H9 (cell line): ENCODE data around the gene CCR5. TPM values are rescaled to one million over a fixed set of nuclear protein-coding genes. Genes with fewer than 3 reads are reported as not detected.
A peak's percentile ranks its signal among the peaks of the same experiment; 100 is the strongest.

Experiments
- DNase-seq: peaks from one replicate; pipeline ENCODE4 v3.0.0-alpha.2; 2017
- H2AFZ ChIP-seq: one replicate; pipeline ENCODE4 v1.6.1; 2013; ENCODE audit warnings: mild to moderate bottlenecking, low read length, control low read depth, moderate library complexity
- H2AK5ac ChIP-seq: 2 replicates; pipeline ENCODE4 v1.6.1; 2013; ENCODE audit warnings: low read length, control low read depth, mixed read lengths; ENCODE audit not compliant: insufficient read length
- H2BK120ac ChIP-seq: one replicate; pipeline ENCODE4 v1.6.1; 2013; ENCODE audit warnings: low read depth, mild to moderate bottlenecking, low read length, control low read depth, inconsistent platforms; ENCODE audit not compliant: poor library complexity, severe bottlenecking
- H2BK12ac ChIP-seq: 2 replicates; pipeline ENCODE4 v1.6.1; 2013; ENCODE audit warnings: low read length, control low read depth, mixed read lengths, low read depth; ENCODE audit not compliant: insufficient read length
- H2BK15ac ChIP-seq: 2 replicates; pipeline ENCODE4 v1.6.1; 2013; ENCODE audit warnings: low read depth, low read length, control low read depth
- H2BK20ac ChIP-seq: one replicate; pipeline ENCODE4 v1.6.1; 2013; ENCODE audit warnings: low read depth, mild to moderate bottlenecking, low read length, control low read depth, inconsistent platforms; ENCODE audit not compliant: poor library complexity, severe bottlenecking
- H2BK5ac ChIP-seq: 2 replicates; pipeline ENCODE4 v1.6.1; 2013; ENCODE audit warnings: low read length, control low read depth, mixed read lengths; ENCODE audit not compliant: insufficient read length
- H3K14ac ChIP-seq: 2 replicates; pipeline ENCODE4 v1.6.1; 2013; ENCODE audit warnings: low read length, control low read depth; ENCODE audit not compliant: insufficient read depth
- H3K18ac ChIP-seq: 2 replicates; pipeline ENCODE4 v1.6.1; 2013; ENCODE audit warnings: low read depth, mild to moderate bottlenecking, mixed read lengths, low read length, control low read depth; ENCODE audit not compliant: insufficient read length
- H3K23ac ChIP-seq: 2 replicates; pipeline ENCODE4 v1.6.1; 2013; ENCODE audit warnings: low read length, control low read depth, mixed read lengths, low read depth; ENCODE audit not compliant: insufficient read length
- H3K23me2 ChIP-seq: 2 replicates; pipeline ENCODE4 v1.6.1; 2013; ENCODE audit warnings: low read depth, mild to moderate bottlenecking, mixed read lengths, low read length, control low read depth; ENCODE audit not compliant: insufficient read length, poor library complexity, severe bottlenecking
- H3K27ac ChIP-seq: 2 replicates; pipeline ENCODE4 v1.5.1; 2013; ENCODE audit warnings: low read length, control low read depth, mixed read lengths, low read depth; ENCODE audit not compliant: insufficient read length
- H3K27me3 ChIP-seq: 2 replicates; pipeline ENCODE4 v1.6.1; 2013; ENCODE audit warnings: low read length, control low read depth, inconsistent platforms; ENCODE audit not compliant: insufficient read depth
- H3K4ac ChIP-seq: 2 replicates; pipeline ENCODE4 v1.6.1; 2013; ENCODE audit warnings: low read depth, mild to moderate bottlenecking, control low read depth, inconsistent platforms, low read length, moderate library complexity
- H3K4me1 ChIP-seq: 2 replicates; pipeline ENCODE4 v1.6.1; 2013; ENCODE audit warnings: low read length, control low read depth, inconsistent platforms; ENCODE audit not compliant: insufficient read depth
- H3K4me2 ChIP-seq: 2 replicates; pipeline ENCODE4 v1.6.1; 2013; ENCODE audit warnings: low read length, control low read depth, mixed read lengths; ENCODE audit not compliant: insufficient read length, insufficient read depth
- H3K56ac ChIP-seq: 2 replicates; pipeline ENCODE4 v1.6.1; 2013; ENCODE audit warnings: low read depth, mild to moderate bottlenecking, mixed read lengths, low read length, control low read depth; ENCODE audit not compliant: insufficient read length
- H3K79me1 ChIP-seq: 2 replicates; pipeline ENCODE4 v1.6.1; 2013; ENCODE audit warnings: low read depth, mild to moderate bottlenecking, moderate library complexity, low read length, control low read depth, inconsistent platforms; ENCODE audit not compliant: insufficient read depth, poor library complexity, severe bottlenecking
- H3K79me2 ChIP-seq: 2 replicates; pipeline ENCODE4 v1.6.1; 2013; ENCODE audit warnings: low read length, control low read depth, inconsistent platforms; ENCODE audit not compliant: insufficient read depth
- H3K9ac ChIP-seq: 2 replicates; pipeline ENCODE4 v1.6.1; 2013; ENCODE audit warnings: low read length, control low read depth, mixed read lengths; ENCODE audit not compliant: insufficient read length; ENCODE audit errors: extremely low read depth
- H3K9me3 ChIP-seq: one replicate; pipeline ENCODE4 v1.6.1; 2013; ENCODE audit warnings: low read depth, low read length, inconsistent platforms; ENCODE audit not compliant: control insufficient read depth
- H3T11ph ChIP-seq: one replicate; pipeline ENCODE4 v1.6.1; 2013; ENCODE audit warnings: mild to moderate bottlenecking, low read length, control low read depth, inconsistent platforms
- H4K20me1 ChIP-seq: one replicate; pipeline ENCODE4 v1.6.1; 2013; ENCODE audit not compliant: control insufficient read depth, insufficient read length, insufficient read depth
- H4K5ac ChIP-seq: 2 replicates; pipeline ENCODE4 v1.6.1; 2013; ENCODE audit warnings: low read depth, mild to moderate bottlenecking, mixed read lengths, low read length, control low read depth; ENCODE audit not compliant: insufficient read length
- H4K8ac ChIP-seq: replicated peaks from 2 replicates; pipeline ENCODE4 v1.6.1; 2013; ENCODE audit warnings: low read length, control low read depth, mixed read lengths, low read depth; ENCODE audit not compliant: insufficient read length
- H4K91ac ChIP-seq: 2 replicates; pipeline ENCODE4 v1.6.1; 2013; ENCODE audit warnings: low read depth, mild to moderate bottlenecking, moderate library complexity, mixed read lengths, low read length, control low read depth; ENCODE audit not compliant: insufficient read length
- H3K27ac Mint-ChIP-seq, 3 experiments: 2 replicates in 2 of 3; 3 replicates in 1 of 3; pipeline ENCODE4 v1.8.0; 2020 to 2021; ENCODE audit warnings: mixed read lengths in 3 of 3, mild to moderate bottlenecking in 1 of 3, moderate library complexity in 1 of 3
- H3K27me3 Mint-ChIP-seq: 2 replicates; pipeline ENCODE4 v1.8.0; 2021; ENCODE audit warnings: low read depth, mild to moderate bottlenecking, moderate library complexity, mixed read lengths
- H3K36me3 Mint-ChIP-seq, 3 experiments: 2 replicates in 2 of 3; 3 replicates in 1 of 3; pipeline ENCODE4 v1.8.0; 2020 to 2021; ENCODE audit warnings: low read depth in 3 of 3, mixed read lengths in 3 of 3; ENCODE audit not compliant: insufficient read depth in 1 of 3
- H3K4me1 Mint-ChIP-seq, 2 experiments: 2 replicates each; pipeline ENCODE4 v1.8.0; 2020; ENCODE audit warnings: mixed read lengths in 2 of 2
- H3K4me3 Mint-ChIP-seq, 2 experiments: 2 replicates in 1 of 2; 3 replicates in 1 of 2; pipeline ENCODE4 v1.8.0; 2020 to 2021; ENCODE audit warnings: mild to moderate bottlenecking in 2 of 2, mixed read lengths in 2 of 2, moderate library complexity in 1 of 2
- H3K9me3 Mint-ChIP-seq, 2 experiments: 2 replicates in 1 of 2; 3 replicates in 1 of 2; pipeline ENCODE4 v1.8.0; 2020; ENCODE audit warnings: mild to moderate bottlenecking in 2 of 2, mixed read lengths in 2 of 2, moderate library complexity in 1 of 2
- CTCF ChIP-seq: fragments of 200-600 bp; sonication (generic); conservative IDR thresholded peaks from 3 replicates; pipeline ENCODE4 v1.8.0; 2021; ENCODE audit warnings: antibody characterized with exemption, mild to moderate bottlenecking
- WGBS: extraction: QIAGEN DNeasy Blood & Tissue Kit; methylation state at CpG from one replicate; pipeline ENCODE4 v1.1.7; 2013; ENCODE audit warnings: missing lambda C conversion rate, low lambda C conversion rate, mixed read lengths; ENCODE audit not compliant: insufficient read length; ENCODE audit errors: extremely low coverage; 5-methylcytosine and 5-hydroxymethylcytosine counted together
- total RNA-seq: library from RNA; stranded (reverse); gene quantifications from 2 replicates; pipeline ENCODE4 v1.2.1, GENCODE V29; 2021

The CCR5 gene
- total RNA-seq, 1 experiment from 2014 or later: not detected

- no peak overlapping the region for H3K9ac ChIP-seq
- H3K23ac ChIP-seq: no peak overlapping the region
- H3K4me2 ChIP-seq: no peak overlapping the region
- H4K20me1 ChIP-seq: no peaks in the 10 kb centered on the region
- H3K36me3 Mint-ChIP-seq: no peaks in the 10 kb centered on the region
- no peak overlapping the region for H2AFZ ChIP-seq
- no peak overlapping the region for H3K4me3 Mint-ChIP-seq
- H3K9me3 ChIP-seq: no peaks in the 10 kb centered on the region
- H2BK20ac ChIP-seq: no peak overlapping the region
- H2AK5ac ChIP-seq: no peak overlapping the region
- H3K27ac Mint-ChIP-seq: peak overlapping the region in 1 of 3 experiments; percentile 17; a peak in 1 of 7 replicates
- no peak overlapping the region for H2BK12ac ChIP-seq
- H3K27me3 ChIP-seq: no peaks in the 10 kb centered on the region
- H3K14ac ChIP-seq: no peak overlapping the region
- H4K91ac ChIP-seq: no peak overlapping the region
- H2BK5ac ChIP-seq: no peak overlapping the region
- no peak overlapping the region for H3K4ac ChIP-seq
- no CpG with 5 or more reads among the region's 6 CpGs for WGBS
- H3K18ac ChIP-seq: no peak overlapping the region
- H2BK15ac ChIP-seq: no peak overlapping the region
- no peaks in the 10 kb centered on the region for H3K23me2 ChIP-seq
- H4K5ac ChIP-seq: no peak overlapping the region
- H3K27me3 Mint-ChIP-seq: peaks cover 6% of the 10 kb centered on the region
- H3K4me1 Mint-ChIP-seq: peaks cover 9 to 16% of the 10 kb centered on the region in 2 experiments
- no peaks in the 10 kb centered on the region for H3K4me1 ChIP-seq
- H3K79me1 ChIP-seq: no peaks in the 10 kb centered on the region
- peak; percentile 54 for TF ChIP-seq CTCF
- H3T11ph ChIP-seq: no peak overlapping the region
- H2BK120ac ChIP-seq: no peak overlapping the region
- H4K8ac ChIP-seq: no peak overlapping the region
- H3K79me2 ChIP-seq: no peaks in the 10 kb centered on the region
- no peak overlapping the region for H3K56ac ChIP-seq
- no peak overlapping the region for H3K27ac ChIP-seq
- H3K9me3 Mint-ChIP-seq: no peaks in the 10 kb centered on the region
- DNase-seq: peak; percentile 45
Observed at GRCh38 chr3:46395210-46395661, 24.5 kb downstream of the CCR5 start.
